MM.1S (cell line): ENCODE measurements around the gene CTDSP2.

Source experiments
- EZH2 ChIP-seq: fragments of 300-600 bp; sonication (generic); optimal IDR thresholded peaks from 2 replicates; pipeline ENCODE3; 2017; ENCODE audit warnings: low read depth, mild to moderate bottlenecking, antibody characterized with exemption, low read length, mixed read lengths
- EZH2phosphoT487 ChIP-seq: fragments of 300-600 bp; sonication (generic); IDR thresholded peaks from 2 replicates; pipeline ENCODE4 v1.6.1; 2018; ENCODE audit warnings: antibody characterized with exemption, low read length
- TF ChIP-seq, protein P1 (sequence below): fragments of 300-600 bp; sonication (generic); IDR thresholded peaks from 2 replicates; pipeline ENCODE4 v1.5.1; 2016; ENCODE audit warnings: antibody characterized with exemption, low read length, mixed read lengths

DNA sequence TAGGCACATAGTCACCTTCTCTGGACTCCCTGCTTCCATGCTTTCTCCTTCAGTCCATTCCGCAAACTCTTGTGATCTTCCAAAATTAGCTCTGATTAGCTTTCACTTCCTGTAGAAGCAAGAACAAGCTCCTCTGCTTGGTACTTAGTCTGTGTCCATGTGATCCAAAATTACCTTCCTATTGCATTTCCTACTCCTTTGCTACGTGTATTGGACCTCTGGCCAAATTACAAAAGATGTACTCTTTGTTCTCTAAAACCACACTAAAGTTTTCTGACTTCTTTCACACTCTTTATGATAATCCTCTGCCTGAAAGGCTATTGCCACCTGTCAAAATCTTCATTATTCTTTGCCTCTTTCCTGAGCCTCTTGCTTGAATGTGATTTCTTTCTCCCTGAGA, 64.7 kb downstream of the CTDSP2 start:
- TF ChIP-seq EZH2 (no peak), EZH2phosphoT487 (no peak)
- TF ChIP-seq, protein P1, sequence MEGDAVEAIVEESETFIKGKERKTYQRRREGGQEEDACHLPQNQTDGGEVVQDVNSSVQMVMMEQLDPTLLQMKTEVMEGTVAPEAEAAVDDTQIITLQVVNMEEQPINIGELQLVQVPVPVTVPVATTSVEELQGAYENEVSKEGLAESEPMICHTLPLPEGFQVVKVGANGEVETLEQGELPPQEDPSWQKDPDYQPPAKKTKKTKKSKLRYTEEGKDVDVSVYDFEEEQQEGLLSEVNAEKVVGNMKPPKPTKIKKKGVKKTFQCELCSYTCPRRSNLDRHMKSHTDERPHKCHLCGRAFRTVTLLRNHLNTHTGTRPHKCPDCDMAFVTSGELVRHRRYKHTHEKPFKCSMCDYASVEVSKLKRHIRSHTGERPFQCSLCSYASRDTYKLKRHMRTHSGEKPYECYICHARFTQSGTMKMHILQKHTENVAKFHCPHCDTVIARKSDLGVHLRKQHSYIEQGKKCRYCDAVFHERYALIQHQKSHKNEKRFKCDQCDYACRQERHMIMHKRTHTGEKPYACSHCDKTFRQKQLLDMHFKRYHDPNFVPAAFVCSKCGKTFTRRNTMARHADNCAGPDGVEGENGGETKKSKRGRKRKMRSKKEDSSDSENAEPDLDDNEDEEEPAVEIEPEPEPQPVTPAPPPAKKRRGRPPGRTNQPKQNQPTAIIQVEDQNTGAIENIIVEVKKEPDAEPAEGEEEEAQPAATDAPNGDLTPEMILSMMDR: no peak
